Left hindlimb (tissue), 1 donor: ENCODE data around the gene CHRD.

Experiments
- DNase-seq: peaks from one replicate; pipeline ENCODE4 v3.0.0-alpha.2; 2018

The CHRD gene

DNA sequence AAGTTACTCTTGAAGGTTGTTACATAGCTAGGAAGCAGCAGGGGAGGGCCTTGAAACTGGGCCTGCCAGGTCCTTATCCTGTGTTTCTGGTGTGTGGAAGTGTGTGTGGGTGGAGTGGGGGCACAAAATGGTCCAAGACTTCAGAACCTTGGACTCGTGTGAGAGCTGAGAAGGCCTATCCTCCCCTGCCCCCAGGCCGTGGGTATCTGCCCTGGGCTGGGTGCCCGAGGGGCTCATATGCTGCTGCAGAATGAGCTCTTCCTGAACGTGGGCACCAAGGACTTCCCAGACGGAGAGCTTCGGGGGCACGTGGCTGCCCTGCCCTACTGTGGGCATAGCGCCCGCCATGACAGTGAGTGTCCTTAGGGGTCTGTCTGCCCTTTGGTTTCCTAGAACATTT lies 4.5 kb downstream of the CHRD start:
- DNase-seq, result no peak

DNA sequence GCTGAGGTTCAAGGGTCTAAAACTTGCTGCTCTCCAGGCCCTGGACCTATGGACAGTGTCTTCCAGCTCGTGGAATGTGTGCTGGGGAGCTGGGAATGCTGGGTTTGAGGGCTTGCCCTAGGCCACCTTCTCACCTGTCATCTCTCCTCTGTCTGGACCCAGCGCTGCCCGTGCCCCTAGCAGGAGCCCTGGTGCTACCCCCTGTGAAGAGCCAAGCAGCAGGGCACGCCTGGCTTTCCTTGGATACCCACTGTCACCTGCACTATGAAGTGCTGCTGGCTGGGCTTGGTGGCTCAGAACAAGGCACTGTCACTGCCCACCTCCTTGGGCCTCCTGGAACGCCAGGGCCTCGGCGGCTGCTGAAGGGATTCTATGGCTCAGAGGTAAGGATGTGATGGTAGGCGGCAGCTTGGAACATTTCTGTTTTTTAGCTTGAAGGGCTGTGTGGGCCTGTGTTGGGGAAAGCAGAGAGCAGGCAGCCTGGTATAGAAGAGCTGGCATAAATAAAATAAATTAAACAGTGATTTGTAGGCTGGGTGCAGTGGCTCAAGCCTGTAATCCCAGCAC lies 5.1 kb downstream of the CHRD start:
- DNase-seq, result no peak

DNA sequence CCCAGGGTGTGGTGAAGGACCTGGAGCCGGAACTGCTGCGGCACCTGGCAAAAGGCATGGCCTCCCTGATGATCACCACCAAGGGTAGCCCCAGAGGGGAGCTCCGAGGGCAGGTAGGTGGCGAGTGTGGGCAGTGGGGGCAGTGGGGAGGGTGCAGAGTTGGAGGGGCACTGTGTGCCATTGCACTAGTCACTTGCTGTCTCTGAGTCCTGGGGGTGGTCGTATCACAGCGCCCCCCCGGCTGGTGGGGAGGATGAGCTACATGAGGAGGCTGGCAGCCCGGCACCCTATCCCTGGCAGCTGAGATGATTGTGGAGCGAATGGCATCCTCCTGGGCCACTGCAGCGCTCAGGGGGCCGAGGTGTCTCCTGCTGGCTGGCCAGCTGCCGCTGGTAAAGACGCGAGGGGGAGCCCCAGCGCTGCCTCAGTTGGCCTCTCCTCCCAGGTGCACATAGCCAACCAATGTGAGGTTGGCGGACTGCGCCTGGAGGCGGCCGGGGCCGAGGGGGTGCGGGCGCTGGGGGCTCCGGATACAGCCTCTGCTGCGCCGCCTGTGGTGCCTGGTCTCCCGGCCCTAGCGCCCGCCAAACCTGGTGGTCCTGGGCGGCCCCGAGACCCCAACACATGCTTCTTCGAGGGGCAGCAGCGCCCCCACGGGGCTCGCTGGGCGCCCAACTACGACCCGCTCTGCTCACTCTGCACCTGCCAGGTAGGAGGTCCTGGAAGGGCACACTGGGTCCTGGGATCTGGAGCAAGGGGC lies 6.4 kb downstream of the CHRD start:
- no peak for DNase-seq

DNA sequence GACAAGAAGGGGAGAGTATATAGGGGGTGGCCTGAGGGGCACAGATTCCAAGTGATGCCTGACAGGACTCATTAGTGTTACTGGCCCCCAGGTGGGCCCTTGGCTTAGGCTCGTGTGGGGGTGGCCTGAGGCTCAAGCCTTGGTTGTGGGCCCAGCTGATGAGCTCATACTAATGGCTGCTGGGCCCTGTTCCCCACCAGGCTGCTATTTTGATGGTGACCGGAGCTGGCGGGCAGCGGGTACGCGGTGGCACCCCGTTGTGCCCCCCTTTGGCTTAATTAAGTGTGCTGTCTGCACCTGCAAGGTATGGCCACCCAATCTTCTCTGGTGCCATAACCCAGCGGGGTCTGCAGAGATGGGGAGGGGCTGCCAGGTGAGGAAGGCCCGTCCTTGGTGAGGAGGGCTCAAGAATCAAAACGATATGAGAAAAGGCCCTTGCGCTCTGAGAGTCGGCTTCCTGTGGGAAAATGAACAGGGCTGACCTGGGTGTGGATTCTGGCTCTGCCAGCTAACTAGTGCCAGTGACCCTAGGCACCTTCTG lies 7.4 kb downstream of the CHRD start:
- DNase-seq, result no peak

DNA sequence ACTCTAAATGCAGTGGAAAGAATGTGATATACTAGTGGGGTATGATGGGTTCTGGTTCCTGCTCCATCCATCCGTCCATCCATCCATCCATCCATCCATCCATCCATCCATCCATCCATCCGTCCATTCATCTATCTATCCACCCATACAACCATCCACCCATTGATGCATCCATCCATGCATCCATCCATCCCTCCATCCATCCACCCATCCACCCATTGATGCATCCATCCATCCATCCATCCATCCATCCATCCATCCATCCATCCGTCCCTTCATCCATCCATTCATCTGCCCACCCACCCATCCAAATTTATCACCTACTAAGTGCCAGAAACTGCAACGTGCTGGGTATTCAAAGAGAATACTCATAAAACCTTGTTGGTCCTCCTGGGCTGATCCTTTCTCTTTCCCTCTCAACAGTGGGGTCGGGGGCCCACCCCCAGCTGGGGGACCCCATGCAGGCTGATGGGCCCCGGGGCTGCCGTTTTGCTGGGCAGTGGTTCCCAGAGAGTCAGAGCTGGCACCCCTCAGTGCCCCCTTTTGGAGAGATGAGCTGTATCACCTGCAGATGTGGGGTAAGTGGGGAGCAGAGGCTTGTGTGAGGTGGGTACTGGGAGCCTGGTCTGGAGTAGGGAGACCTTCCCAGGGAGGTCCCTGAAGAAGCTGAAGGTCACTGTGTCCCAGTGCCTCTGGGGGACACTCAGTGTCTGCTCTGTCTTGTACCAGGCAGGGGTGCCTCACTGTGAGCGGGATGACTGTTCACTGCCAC lies 8.5 kb downstream of the CHRD start:
- DNase-seq, result no peak

DNA sequence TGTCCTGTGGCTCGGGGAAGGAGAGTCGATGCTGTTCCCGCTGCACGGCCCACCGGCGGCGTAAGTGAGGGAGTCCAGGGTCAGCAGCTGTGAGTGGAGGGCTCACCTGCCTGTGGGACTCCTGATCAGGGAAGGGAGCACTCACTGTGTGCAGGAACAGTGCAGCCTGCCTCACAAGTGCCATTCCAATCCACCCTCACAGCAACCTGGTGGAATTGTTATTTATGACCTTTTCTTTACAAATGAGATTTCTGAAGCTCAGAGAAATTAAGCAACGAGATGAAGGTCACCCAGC lies 9.0 kb downstream of the CHRD start:
- DNase-seq, result no peak

DNA sequence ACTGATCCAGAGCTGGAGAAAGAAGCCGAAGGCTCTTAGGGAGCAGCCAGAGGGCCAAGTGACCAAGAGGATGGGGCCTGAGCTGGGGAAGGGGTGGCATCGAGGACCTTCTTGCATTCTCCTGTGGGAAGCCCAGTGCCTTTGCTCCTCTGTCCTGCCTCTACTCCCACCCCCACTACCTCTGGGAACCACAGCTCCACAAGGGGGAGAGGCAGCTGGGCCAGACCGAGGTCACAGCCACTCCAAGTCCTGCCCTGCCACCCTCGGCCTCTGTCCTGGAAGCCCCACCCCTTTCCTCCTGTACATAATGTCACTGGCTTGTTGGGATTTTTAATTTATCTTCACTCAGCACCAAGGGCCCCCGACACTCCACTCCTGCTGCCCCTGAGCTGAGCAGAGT lies 9.5 kb downstream of the CHRD start:
- DNase-seq, result no peak

DNA sequence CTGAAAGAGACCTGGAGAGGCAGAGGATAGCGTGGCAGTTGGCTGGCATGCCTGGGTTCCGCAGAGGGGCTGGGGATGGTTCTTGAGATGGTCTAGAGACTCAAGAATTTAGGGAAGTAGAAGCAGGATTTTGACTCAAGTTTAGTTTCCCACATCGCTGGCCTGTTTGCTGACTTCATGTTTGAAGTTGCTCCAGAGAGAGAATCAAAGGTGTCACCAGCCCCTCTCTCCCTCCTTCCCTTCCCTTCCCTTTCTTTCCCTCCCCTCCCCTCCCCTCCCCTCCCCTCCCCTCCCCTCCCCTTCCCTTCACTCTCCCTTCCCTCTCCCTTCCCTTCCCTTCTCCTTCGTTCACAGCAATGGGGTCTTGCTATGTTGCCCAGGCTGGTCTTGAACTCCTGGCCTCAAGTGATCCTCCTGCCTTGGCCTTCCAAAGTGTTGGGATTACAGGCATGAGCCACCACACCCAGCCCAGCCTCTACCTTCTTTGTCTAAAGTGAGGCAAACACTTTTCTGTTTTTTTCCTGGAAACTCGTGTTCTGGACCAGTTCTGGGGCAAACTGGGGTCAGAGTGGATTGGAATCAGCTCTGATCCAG lies 10.2 kb downstream of the CHRD start:
- no peak for DNase-seq

DNA sequence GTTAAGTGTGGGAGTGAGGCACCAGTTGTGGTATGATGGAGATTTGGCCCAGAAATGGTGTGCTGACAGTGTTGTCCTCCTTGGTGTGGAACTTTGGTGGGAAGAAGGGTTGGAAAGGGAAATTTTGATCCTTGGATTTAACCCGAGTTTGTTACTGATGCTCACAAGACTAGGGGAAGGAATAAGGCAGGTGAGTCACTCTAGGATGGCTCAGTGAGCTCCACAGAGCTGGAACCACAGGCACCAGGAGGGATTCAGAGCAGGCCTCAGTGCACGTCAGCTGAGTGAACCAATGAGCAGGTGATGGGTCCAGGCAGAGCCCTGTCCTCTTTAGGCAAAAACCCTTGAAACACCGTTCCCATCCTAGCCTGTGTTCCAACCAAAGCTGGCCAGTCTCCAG lies 11.4 kb downstream of the CHRD start:
- no peak for DNase-seq

DNA sequence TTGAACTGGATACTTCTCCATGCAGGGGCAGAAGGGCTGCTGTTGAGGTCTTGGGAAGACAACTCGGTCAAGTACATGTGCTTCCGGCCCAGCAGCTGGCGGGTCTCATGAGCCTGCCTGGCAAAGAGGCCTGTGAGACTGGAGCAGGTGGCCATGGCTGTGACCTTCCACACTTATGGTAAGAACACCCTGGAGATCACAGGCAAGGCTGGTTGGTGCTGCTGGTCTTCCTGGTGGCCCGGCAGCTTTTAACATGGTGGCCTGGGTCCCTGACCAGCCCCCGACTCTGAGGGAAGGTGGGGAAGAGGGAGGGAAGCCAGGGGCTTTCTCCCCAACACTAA lies 15.4 kb downstream of the CHRD start:
- no peak for DNase-seq

DNA sequence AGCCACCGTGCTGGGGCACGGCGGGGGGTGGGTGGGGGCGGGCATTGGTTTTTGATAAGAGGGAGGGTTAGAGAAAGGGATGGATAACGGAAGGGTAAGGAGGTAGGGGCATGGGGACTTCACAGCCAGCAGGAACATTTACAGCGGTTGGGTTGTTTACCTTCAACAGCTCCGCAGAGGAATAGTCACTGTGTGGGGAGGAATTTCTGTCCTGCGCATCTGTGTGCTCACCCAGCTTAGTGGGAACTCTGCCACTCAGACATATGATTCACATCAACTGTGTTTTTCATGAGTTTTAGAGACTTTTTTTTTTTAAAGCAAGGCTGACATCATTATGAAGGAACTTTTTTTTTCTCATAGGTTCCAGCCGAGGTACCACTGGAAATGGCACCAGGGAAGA lies 19.6 kb downstream of the CHRD start:
- DNase-seq, result no peak

DNA sequence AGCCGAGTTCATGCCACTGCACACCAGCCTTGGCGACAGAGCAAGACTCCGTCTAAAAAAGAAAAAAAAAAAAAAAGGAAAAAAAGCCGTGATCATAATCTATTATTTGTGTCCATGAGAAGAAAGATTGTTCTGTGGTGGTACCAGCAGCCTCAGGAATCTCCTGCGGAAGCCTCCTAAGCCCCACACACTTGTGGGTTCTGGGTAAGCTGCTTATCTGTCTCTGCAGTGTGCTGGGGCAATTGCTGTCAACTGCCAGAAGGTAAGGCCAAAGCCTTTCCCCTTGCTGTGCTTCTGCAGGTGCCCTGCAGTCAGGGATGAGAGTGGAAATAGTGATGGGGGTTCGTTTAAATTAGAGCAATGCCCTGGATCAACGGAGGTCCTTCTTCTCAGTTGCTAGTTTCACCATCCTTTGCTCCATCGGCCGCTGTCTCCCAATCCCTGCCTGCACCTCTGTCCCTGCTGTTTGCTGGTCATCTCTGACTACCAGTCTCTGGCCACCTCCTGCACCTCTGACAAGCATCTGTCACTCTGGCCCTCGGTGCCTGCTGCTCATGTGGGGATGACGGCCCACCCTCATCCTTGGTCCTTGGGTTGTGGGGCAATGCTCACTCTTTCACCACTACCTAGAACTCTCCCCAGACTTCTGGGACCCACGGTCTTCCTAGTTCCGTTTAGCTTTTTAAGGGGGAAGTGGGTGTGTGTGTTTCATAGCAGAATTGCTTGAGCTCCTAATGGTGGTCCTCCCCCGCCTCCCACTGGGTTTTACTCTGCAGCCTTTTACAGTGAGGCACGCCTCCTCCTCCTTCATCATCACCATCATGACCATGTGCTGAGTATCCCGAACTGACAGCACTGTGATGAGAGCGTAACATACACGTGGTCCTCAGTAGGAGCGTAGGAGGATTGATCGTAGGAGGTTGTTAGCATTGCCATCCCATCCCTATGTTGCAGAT lies 25.5 kb downstream of the CHRD start:
- DNase-seq, result no peak

DNA sequence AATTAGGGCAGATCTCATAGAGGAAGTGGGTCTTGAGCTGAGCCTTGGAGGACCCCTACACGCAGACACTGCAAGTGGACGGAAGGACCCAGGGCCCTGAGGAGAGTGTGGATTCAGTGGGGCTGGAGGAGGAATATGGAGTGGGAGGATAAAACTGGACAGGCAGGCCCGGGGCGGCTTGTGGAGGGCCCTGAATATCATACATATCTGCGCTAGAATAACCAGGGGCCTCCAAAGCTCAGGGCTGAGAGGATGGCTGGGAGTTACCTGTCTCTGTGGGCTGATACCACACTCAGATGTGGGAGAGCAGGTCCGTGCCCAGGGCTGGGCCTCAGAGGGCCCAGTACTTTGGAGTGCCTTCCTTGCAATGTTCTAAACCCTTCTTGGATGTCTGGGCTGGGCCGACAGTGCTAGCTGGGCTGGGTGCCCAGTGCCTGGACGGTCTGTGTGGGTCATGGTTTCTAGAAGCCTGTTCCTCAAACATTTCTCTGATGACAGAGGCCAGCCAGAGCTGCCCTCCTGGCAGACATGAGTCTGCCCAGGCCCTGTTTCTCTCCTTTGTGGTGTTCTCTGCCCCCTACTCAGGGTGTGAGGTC lies 29.6 kb downstream of the CHRD start:
- DNase-seq, result no peak

DNA sequence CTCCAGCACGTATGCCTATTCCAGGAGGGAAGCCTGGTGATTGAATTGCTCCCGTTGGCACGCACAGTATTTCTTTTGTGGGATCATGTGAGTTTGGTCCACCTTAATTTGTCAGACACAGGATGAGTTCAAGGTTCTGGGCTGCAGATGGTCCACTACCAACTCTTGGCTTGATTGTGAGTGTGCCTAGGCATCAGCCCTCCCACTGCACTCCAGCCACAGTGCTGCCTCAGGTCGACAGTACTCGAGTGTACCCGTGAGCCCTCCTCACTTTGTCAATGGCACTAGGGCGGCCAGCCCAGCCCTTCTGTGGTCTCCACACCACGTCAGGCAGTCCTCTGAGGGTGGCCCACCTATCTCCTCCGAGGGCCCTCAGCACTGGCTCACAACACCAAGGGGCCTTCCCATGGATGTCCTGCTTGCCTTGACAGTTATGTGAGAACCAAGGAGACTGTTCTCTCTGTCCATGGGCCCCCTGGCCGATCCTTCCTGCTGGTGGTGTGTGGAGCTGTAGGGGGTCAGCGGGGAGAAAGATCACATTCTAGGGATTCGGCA lies 30.2 kb downstream of the CHRD start:
- DNase-seq, result no peak

DNA sequence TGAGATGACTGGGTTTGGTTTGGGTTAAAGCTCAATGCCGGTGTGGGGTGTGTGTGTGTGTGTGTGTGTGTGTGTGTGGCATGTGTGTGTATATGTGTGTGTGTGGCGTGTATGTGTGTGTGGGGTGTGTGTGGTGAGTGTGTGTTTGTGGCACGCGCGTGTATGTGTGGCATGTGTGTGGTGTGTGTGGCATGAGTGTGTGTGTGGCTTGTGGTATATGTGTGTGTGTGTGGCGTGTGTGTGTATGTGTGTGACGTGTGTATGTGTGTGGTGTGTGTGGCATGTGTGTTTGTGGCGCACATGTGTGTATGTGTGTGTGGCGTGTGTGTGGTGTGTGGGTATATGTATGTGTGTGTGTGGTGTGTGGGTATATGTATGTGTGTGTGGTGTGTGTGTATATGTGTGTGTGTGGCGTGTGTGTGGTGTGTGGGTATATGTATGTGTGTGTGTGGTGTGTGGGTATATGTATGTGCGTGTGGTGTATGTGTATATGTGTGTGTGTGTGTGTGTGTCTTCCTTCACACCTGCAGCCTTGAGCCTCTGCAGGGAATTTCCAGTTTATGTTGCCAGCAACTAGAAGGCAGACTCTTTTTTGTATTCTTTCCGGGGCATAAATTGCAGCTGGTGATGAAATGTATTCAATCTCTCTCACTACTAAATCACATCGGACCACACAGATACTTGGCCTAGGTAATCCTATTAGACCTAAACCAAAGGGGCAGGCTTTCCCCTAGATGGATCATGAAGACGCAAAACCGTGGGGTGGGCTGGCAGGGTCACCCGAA lies 34.8 kb downstream of the CHRD start:
- DNase-seq, result no peak

DNA sequence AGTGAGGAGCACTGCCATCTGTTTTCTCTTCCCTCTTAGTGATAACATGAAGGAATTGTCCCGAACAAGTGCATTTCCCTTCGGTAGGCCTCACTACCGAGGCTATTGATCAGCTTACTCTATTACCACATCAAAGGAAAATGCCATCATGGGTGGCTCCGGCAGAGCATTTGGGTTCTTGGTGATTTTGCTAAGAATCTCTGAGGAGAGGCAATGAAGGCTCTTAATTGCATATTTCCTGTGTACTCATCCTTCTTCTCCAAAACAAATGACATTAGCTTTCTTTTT lies 35.3 kb downstream of the CHRD start:
- no peak for DNase-seq

DNA sequence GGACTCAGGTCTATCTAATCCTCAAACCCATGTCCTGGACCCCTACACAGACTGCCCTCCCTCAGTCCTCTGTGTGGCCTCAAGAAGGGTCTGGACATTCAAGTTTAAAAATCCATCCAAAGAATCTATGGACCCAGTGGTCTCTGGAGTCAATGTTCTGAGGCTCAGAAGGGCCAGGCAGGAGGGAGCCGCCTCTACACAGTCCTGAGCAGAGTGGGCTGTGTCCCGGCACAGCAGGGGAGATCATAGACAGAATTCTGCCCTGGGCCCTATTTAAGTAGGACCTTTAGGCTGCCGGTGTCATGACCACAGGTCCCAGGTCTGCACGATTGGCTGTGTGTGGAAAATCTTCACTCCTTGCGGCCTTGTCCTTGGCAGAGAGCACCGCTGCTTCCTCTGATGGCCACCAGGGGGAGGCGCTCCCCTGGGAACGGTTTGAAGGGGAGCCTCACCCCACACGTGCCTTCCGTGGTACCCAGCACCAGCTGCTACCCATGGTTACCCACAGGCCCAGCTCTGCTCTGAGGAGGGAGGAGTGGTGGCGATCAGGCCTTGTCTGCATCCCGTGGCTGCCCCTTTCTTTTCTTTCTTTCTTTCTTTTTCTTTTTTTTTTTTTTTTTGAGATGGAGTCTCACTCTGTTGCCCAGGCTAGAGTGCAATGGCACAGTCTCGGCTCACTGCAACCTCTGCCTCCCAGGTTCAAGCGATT lies 37.9 kb downstream of the CHRD start:
- peak; percentile 60 for DNase-seq

DNA sequence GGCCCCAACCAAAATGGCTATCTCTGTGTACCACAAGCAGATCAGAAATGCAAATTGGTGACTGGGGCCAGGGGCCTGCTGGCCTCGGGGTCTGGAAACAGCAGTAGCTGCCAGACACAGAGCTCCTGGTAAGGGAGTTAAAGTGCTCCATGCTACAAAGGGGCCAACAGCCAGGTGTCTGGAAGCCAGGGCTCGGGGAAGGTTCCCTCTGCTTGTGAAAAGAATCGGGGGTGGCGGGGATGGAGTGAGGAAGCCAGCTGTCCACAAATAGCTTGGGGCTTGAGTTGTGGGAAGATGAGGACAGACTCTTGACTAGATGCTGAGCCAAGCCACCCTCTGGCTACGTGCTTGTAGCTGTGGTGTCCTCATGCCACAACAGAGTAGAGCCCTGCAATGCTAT lies 39.3 kb downstream of the CHRD start:
- DNase-seq, result no peak

DNA sequence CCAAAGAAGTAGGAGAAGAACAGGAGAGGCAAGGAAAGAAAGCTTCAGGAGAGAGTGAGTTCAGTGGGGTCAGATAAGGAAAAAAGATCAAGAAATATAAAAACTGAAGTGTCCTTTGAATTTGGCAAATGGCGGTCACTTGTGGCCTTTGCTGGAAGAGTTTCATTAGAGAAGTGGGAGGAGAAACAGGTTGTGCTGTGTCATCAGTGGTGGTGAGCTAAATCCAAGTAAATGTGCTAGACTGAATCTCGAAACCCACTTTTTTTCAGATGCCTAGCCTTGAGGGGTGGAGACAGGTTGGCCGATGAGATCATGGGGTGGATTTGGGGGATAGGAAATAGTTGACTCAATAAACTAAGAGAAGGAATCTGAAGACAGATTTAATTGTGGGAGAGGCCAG lies 43.7 kb downstream of the CHRD start:
- no peak for DNase-seq

DNA sequence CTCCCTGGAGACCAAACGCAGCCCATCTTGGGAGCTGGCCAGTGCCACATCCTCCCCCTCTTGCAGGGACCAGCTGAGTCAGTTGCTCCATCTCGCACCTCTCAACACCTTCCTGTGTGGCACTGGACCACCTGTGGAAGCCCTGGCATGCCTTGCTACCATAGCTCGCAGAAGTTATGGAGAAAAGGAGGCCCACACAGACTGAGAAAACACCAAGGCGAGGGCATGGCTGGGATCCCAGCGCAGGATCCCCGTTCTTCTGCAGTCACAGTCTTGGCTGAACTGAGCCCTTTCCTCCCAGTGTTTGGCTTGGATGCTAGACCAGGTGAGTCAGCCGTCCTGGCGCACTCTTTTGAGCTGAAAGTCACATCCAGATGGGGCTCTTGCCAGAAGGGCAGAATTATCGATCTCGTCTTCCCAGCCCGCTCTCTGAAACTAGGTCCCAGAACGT lies 46.9 kb downstream of the CHRD start:
- peak; percentile 70 for DNase-seq
